H1 (cell line): ENCODE data around the gene NUDT19. TPM values are rescaled to one million over a fixed set of nuclear protein-coding genes. Genes with fewer than 3 reads are reported as not detected.

Experiments
- CTCF ChIA-PET: fragments of 300-600 bp; sonication (Branson Sonifier 250); formaldehyde crosslinking; loops from one replicate; lab custom pipeline; 2021; ENCODE audit not compliant: partially characterized antibody; lab: Charles Lee
- POLR2A ChIA-PET: fragments of 300-600 bp; sonication (Branson Sonifier 250); formaldehyde crosslinking; loops from one replicate; lab custom pipeline; 2021; ENCODE audit warnings: inconsistent platforms; ENCODE audit not compliant: partially characterized antibody; lab: Charles Lee
- DNase-seq, 2 experiments: peaks; one replicate each; pipeline versions ENCODE4 v3.0.0 to v3.0.0-alpha.2; 2010 to 2022; ENCODE audit warnings: low spot score in 2 of 2, low read depth in 1 of 2, mixed read lengths in 1 of 2
- FAIRE-seq: peaks from 2 replicates; lab custom pipeline; 2011; peaks lifted over from hg19 to GRCh38; lab: Jason Lieb, UNC
- H2AFZ ChIP-seq: 2 replicates; pipeline ENCODE4 v1.8.1; 2012; ENCODE audit warnings: low read length, inconsistent platforms
- H2AK5ac ChIP-seq: 2 replicates; pipeline ENCODE4 v1.6.1; 2013; ENCODE audit warnings: low read depth, low read length
- H2BK120ac ChIP-seq: replicated peaks from 2 replicates; pipeline ENCODE3; 2013; ENCODE audit warnings: low read depth, low read length, inconsistent platforms
- H2BK12ac ChIP-seq: 2 replicates; pipeline ENCODE4 v1.6.1; 2013; ENCODE audit warnings: low read depth, low read length
- H2BK15ac ChIP-seq: 2 replicates; pipeline ENCODE4 v1.6.1; 2013; ENCODE audit warnings: low read length
- H2BK20ac ChIP-seq: 2 replicates; pipeline ENCODE4 v1.6.1; 2013; ENCODE audit warnings: low read length
- H2BK5ac ChIP-seq: 2 replicates; pipeline ENCODE4 v1.6.1; 2013; ENCODE audit warnings: low read depth, low read length
- H3K14ac ChIP-seq: 2 replicates; pipeline ENCODE4 v1.6.1; 2013; ENCODE audit warnings: inconsistent platforms; ENCODE audit not compliant: insufficient read length
- H3K18ac ChIP-seq: 2 replicates; pipeline ENCODE4 v1.6.1; 2013; ENCODE audit warnings: low read length; ENCODE audit errors: extremely low read depth
- H3K23ac ChIP-seq: 2 replicates; pipeline ENCODE4 v1.6.1; 2013; ENCODE audit warnings: inconsistent platforms; ENCODE audit not compliant: insufficient read length
- H3K23me2 ChIP-seq: 2 replicates; pipeline ENCODE4 v1.6.1; 2013; ENCODE audit warnings: low read depth, low read length
- H3K27ac ChIP-seq: 2 replicates; pipeline ENCODE4 v1.6.1; 2011; ENCODE audit warnings: low read depth, low read length, inconsistent platforms
- H3K27me3 ChIP-seq, 4 experiments: replicated peaks in 1 of 4; 1 replicate in 1 of 4; 2 replicates in 3 of 4; pipeline versions ENCODE4 v1.6.1 to v1.8.1; 2011 to 2013; ENCODE audit warnings: low read length in 3 of 4, mild to moderate bottlenecking in 3 of 4, inconsistent platforms in 2 of 4, mixed read lengths in 2 of 4, moderate library complexity in 1 of 4; ENCODE audit not compliant: control insufficient read depth in 3 of 4, insufficient read depth in 3 of 4; ENCODE audit errors: extremely low read depth in 1 of 4
- H3K36me3 ChIP-seq, 4 experiments: 2 replicates each; pipeline versions ENCODE4 v1.6.1 to v1.8.1; 2011 to 2013; ENCODE audit warnings: mild to moderate bottlenecking in 4 of 4, low read length in 3 of 4, moderate library complexity in 2 of 4, control low read depth in 1 of 4, inconsistent platforms in 1 of 4; ENCODE audit not compliant: insufficient read depth in 4 of 4, control insufficient read depth in 2 of 4
- H3K4ac ChIP-seq: replicated peaks from 2 replicates; pipeline ENCODE3; 2013; ENCODE audit warnings: low read length, low read depth, mixed read lengths, inconsistent platforms; ENCODE audit not compliant: insufficient read length
- H3K4me1 ChIP-seq, 4 experiments: replicated peaks in 1 of 4; 1 replicate in 1 of 4; 2 replicates in 3 of 4; pipeline versions ENCODE4 v1.6.1 to v1.8.1; 2011 to 2013; ENCODE audit warnings: low read length in 3 of 4, inconsistent platforms in 2 of 4, mixed read lengths in 1 of 4; ENCODE audit not compliant: insufficient read depth in 4 of 4, control insufficient read depth in 3 of 4
- H3K4me2 ChIP-seq, 2 experiments: 2 replicates each; pipeline versions ENCODE4 v1.6.1 to v1.8.1; 2011 to 2013; ENCODE audit warnings: low read depth in 2 of 2, low read length in 2 of 2, control low read depth in 1 of 2, inconsistent platforms in 1 of 2, mild to moderate bottlenecking in 1 of 2; ENCODE audit not compliant: insufficient read depth in 1 of 2
- H3K4me3 ChIP-seq, 4 experiments: fragments of 200-600, 300-600 bp in 1 of 4; sonication (generic), shearing (Covaris generic), sonication (Bioruptor Twin) in 1 of 4; 2 replicates each; pipeline versions ENCODE4 v1.5.1 to v1.8.1; 2011 to 2016; ENCODE audit warnings: low read length in 4 of 4, low read depth in 3 of 4, control low read depth in 2 of 4, inconsistent platforms in 2 of 4, mild to moderate bottlenecking in 2 of 4, mixed read lengths in 1 of 4, moderate library complexity in 1 of 4; ENCODE audit not compliant: insufficient read depth in 2 of 4; ENCODE audit errors: extremely low read depth in 1 of 4
- H3K56ac ChIP-seq: replicated peaks from 2 replicates; pipeline ENCODE3; 2013; ENCODE audit warnings: low read depth, mild to moderate bottlenecking, mixed read lengths, low read length, inconsistent platforms; ENCODE audit not compliant: insufficient read length
- H3K79me1 ChIP-seq: 2 replicates; pipeline ENCODE4 v1.6.1; 2013; ENCODE audit warnings: low read depth, low read length, control low read depth
- H3K79me2 ChIP-seq, 2 experiments: 2 replicates each; pipeline versions ENCODE4 v1.6.1 to v1.8.1; 2012 to 2013; ENCODE audit warnings: low read length in 2 of 2, mild to moderate bottlenecking in 2 of 2, inconsistent platforms in 1 of 2; ENCODE audit not compliant: insufficient read depth in 2 of 2, control insufficient read depth in 1 of 2
- H3K9ac ChIP-seq, 4 experiments: replicated peaks in 1 of 4; 1 replicate in 1 of 4; 2 replicates in 3 of 4; pipeline versions ENCODE4 v1.6.1 to v1.8.1; 2011 to 2013; ENCODE audit warnings: low read depth in 3 of 4, low read length in 3 of 4, control low read depth in 2 of 4, mild to moderate bottlenecking in 2 of 4, moderate library complexity in 2 of 4, inconsistent platforms in 1 of 4; ENCODE audit errors: extremely low read depth in 1 of 4
- H3K9me3 ChIP-seq, 2 experiments: 2 replicates each; pipeline versions ENCODE4 v1.6.1 to v1.8.1; 2012 to 2013; ENCODE audit warnings: mild to moderate bottlenecking in 2 of 2, moderate library complexity in 2 of 2, control low read depth in 1 of 2, inconsistent platforms in 1 of 2, low read depth in 1 of 2, low read length in 1 of 2, mixed read lengths in 1 of 2; ENCODE audit not compliant: insufficient read depth in 2 of 2
- H4K20me1 ChIP-seq, 2 experiments: replicated peaks in 1 of 2; 2 replicates each; pipeline versions ENCODE3 to v1.8.1; 2011 to 2013; ENCODE audit warnings: inconsistent platforms in 2 of 2, low read length in 2 of 2, mild to moderate bottlenecking in 1 of 2; ENCODE audit not compliant: insufficient read depth in 2 of 2, control insufficient read depth in 1 of 2
- H4K5ac ChIP-seq: 2 replicates; pipeline ENCODE4 v1.6.1; 2013; ENCODE audit warnings: low read length, low read depth, mixed read lengths, inconsistent platforms; ENCODE audit not compliant: insufficient read length
- H4K8ac ChIP-seq: 2 replicates; pipeline ENCODE4 v1.8.0; 2013; ENCODE audit warnings: mild to moderate bottlenecking, moderate library complexity, low read length, inconsistent platforms; ENCODE audit not compliant: insufficient read depth; ENCODE audit errors: extremely low read depth
- H4K91ac ChIP-seq: replicated peaks from 2 replicates; pipeline ENCODE3; 2013; ENCODE audit warnings: low read length, mixed read lengths, inconsistent platforms; ENCODE audit not compliant: insufficient read length
- CBX5 ChIP-seq: fragments of 300-800, 300-1000 bp; sonication (generic); IDR thresholded peaks from 2 replicates; pipeline ENCODE4 v1.7.1; 2016; ENCODE audit warnings: antibody characterized with exemption, low read length, low read depth
- CTBP2 ChIP-seq: IDR thresholded peaks from 2 replicates; pipeline ENCODE4 v1.7.0; 2011; ENCODE audit warnings: borderline replicate concordance, mild to moderate bottlenecking, moderate library complexity, mixed read lengths, low read length; ENCODE audit not compliant: insufficient read depth, insufficient read length
- WGBS, 2 experiments: shearing (Covaris generic) in 1 of 2; methylation state at CpG; one replicate each; pipeline versions ENCODE4 v1.1.6 to v1.1.7; 2013 to 2015; ENCODE audit warnings: low lambda C conversion rate in 2 of 2, mixed read lengths in 2 of 2, inconsistent platforms in 1 of 2, low coverage in 1 of 2, missing lambda C conversion rate in 1 of 2; ENCODE audit not compliant: insufficient replicate concordance in 2 of 2, insufficient coverage in 1 of 2, insufficient read length in 1 of 2; ENCODE audit errors: extremely low coverage in 1 of 2, missing lambda C conversion rate in 1 of 2; 5-methylcytosine and 5-hydroxymethylcytosine counted together
- polyA plus RNA-seq, 7 experiments: library from polyadenylated mRNA; depleted of rRNA in 3 of 7; stranded (reverse) in 5 of 7; unstranded in 2 of 7; fragments of >200 nt in 5 of 7; fragments of 200-250 nt in 2 of 7; gene quantifications; 1 replicate in 5 of 7; 2 replicates in 1 of 7; 4 replicates in 1 of 7; pipeline versions ENCODE4 v1.2.1 to v1.2.3, GENCODE V29; 2011 to 2013; ENCODE audit warnings: missing spikeins in 2 of 7, mixed read lengths in 2 of 7
- total RNA-seq: library from RNA; stranded (reverse); fragmentation: NEBNext Ultra II Directional; extraction: Animal tissue kit (Norgen Biotek cat#: 25700); gene quantifications from 2 replicates; pipeline ENCODE4 v1.2.1, GENCODE V29; 2021

The NUDT19 gene
- total and polyA plus RNA-seq, 2 of the 8 experiments (the other 6 are each of a cell fraction or from before 2014, with no cell fraction given), result 2.0 to 3.3 TPM

DNA sequence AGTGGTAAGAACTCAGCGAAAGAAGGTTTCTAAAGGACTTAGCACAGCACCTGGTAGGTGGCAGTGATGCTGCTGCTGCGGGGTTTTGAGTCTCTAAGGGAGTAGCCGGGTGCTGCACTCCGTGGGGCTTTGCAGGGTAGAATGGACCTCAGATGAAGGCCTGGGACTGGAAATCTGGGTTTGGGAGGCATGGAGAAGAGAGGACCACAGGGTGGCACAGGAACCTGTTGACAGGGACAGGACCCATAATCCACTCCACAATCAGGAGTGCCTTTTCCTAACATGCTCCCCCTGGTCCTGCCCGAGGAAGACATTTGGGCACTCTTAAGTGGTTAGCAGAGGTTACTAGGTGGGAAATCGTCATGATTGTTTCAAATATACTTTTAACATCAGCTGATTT, 57.7 kb downstream of the NUDT19 start:
- Histone ChIP-seq H3K4ac (no peak overlapping the region), H2BK12ac (no peak overlapping the region), H3K79me1 (no peaks in the 10 kb centered on the region), H4K8ac (no peak overlapping the region), H3K27ac (no peak overlapping the region), H4K20me1 (no peaks in the 10 kb centered on the region), H3K27me3 (no peaks in the 10 kb centered on the region), H3K4me3 (no peak overlapping the region), H2BK20ac (no peak overlapping the region), H3K18ac (no peak overlapping the region), H3K79me2 (no peaks in the 10 kb centered on the region), H4K91ac (no peak overlapping the region), H3K4me1 (no peaks in the 10 kb centered on the region; a peak in 1 of 7 replicates), H3K9me3 (no peaks in the 10 kb centered on the region), H3K36me3 (no peaks in the 10 kb centered on the region), H3K23ac (no peak overlapping the region), H3K4me2 (no peak overlapping the region), H2AK5ac (no peak overlapping the region), H2BK120ac (no peak overlapping the region), H3K9ac (no peak overlapping the region), H3K14ac (no peak overlapping the region), H3K23me2 (peaks cover 7% of the 10 kb centered on the region; the same call in 1 of the 2 replicates), H2BK15ac (no peak overlapping the region), H4K5ac (no peak overlapping the region), H2BK5ac (no peak overlapping the region), H2AFZ (no peak overlapping the region), H3K56ac (no peak overlapping the region)
- FAIRE-seq (no peak), DNase-seq (no peak)
- TF ChIP-seq CTBP2 (no peak), CBX5 (no peak)
- ChIA-PET CTCF (no interaction called here), POLR2A (no interaction called here)
- WGBS, 2 experiments, result 87% methylated on average over 6 of the region's 6 CpGs; no CpG with 5 or more reads in 1 of the 2 experiments
